EH (cell line): ENCODE data around the gene PIEZO1.
"Not testable (repeated sequence)": the region's sequence is repeated elsewhere in the genome, so short reads cannot be mapped to it uniquely, and the experiment has no call there.

Experiments
- DNase-seq: peaks from one replicate; pipeline ENCODE4 v3.0.0-alpha.2; 2015; ENCODE audit warnings: low read depth

PIEZO1 gene

GRCh38 chr16:88805340-88805715 lies 20.3 kb upstream of the PIEZO1 start:
- no peak for DNase-seq

DNA sequence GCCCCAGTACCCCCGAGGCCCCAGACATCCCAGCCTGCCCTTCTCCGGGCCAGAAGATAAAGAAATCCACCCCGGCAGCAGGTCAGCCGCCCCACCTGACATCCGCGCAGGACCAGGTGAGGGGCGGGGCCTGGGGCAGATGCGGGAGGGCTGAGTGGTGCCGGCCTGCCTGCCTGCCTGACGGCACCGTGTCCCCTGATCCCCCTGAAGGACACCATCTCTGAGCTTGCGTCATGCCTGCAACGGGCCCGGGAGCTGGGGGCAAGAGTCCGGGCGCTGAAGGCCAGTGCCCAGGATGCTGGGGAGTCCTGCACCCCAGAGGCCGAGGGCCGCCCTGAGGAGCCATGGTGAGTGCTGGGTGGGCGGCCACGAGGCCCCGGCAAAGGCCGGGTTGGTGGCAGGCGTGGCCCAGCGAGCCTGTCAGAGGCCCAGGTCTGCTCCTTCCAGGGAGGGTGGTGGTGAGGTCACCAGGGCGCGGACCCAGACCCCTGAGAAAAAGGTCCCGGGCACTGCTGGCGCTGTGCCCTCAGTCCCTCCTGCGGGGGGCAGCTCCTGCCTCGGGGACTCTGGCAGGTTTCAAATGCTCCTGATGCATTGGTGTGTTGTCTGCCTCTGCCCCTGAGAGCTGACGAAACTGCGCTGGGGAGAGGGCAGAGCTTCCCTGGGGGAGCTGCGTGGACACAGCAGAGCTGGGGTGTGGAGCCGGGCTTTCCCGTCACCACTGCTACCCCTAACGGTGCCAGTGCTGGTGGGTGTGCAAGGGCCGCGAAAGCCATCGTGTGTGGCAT lies 19.7 kb upstream of the PIEZO1 start:
- no peak for DNase-seq

DNA sequence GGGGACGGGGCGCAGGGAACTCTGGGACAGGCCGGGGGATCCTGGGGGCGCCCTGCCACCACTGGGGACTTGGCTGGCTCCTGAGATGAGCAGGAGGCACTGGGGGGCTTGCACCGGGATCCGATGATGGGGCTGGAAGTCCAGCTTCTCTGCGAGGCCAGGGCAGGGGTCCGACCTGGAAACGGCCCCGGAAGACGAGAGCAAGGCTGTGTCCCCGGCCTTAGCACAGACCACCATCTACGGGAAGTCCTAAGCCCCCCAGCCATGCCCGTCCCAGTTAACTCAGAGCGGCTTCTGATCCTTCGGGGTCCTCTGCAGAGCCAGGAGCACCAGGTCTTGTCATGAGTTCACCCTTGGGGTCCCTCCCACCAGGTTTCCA lies 19.1 kb upstream of the PIEZO1 start:
- DNase-seq, result no peak

GRCh38 chr16:88803264-88803987 lies 18.4 kb upstream of the PIEZO1 start, which contains the start of gene CDT1:
Gene CDT1 (plus strand): TSS chr16:88803789. CDS start chr16:88803832, 43 bp downstream.
- DNase-seq, result peak; percentile 78

DNA sequence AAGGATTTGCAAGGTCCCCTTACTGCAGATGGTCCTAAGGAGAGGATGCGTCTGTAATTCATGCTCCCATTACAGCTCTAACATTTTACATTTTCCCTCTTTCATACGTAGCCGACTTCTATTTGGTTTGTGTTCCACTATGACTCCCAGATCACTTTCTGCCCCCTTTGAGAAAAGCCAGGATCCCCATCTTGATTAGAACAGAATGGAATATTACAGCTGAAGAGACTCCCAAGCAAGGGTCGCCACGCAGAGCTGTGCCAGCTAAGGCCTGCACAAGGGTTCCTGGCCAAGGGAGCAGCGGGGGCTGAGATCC lies 15.2 kb upstream of the PIEZO1 start:
- DNase-seq, result no peak

GRCh38 chr16:88799569-88800276 lies 14.7 kb upstream of the PIEZO1 start:
- no peak for DNase-seq

- DNase-seq, result no peak
Measured at GRCh38 chr16:88798772-88799455, 13.9 kb upstream of the PIEZO1 start.

- DNase-seq, result no peak
Measured at GRCh38 chr16:88798073-88798472, 13.1 kb upstream of the PIEZO1 start.

- no peak for DNase-seq
Measured at GRCh38 chr16:88796278-88796677, 11.3 kb upstream of the PIEZO1 start.

- no peak for DNase-seq
Measured at GRCh38 chr16:88793251-88793954, 8.4 kb upstream of the PIEZO1 start.

GRCh38 chr16:88792668-88793250 lies 7.7 kb upstream of the PIEZO1 start:
- DNase-seq, result no peak

DNA sequence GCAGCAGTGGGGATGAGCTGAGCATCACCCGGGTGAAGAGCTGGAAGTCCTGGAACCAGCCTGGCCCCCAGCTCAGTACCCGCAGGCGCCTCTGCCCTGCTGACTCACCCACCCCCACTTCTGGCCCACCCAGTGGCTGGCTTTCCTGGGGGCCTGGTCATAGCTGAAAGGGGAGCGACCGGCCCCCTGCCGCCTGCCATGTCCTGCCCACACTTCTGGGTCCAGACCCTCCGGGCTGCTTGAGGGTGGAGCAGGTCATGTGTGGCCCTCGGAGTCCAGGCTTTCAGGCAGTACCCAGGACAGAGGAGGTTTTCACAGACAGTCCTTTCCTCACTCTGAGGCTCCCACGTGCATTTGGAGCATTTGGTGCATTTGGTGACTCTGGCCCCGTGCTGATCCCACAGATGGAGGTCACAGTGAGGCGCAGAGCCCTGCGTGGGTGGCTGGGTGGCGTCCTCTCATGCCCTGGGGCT lies 7.1 kb upstream of the PIEZO1 start:
- DNase-seq, result peak; percentile 59

DNA sequence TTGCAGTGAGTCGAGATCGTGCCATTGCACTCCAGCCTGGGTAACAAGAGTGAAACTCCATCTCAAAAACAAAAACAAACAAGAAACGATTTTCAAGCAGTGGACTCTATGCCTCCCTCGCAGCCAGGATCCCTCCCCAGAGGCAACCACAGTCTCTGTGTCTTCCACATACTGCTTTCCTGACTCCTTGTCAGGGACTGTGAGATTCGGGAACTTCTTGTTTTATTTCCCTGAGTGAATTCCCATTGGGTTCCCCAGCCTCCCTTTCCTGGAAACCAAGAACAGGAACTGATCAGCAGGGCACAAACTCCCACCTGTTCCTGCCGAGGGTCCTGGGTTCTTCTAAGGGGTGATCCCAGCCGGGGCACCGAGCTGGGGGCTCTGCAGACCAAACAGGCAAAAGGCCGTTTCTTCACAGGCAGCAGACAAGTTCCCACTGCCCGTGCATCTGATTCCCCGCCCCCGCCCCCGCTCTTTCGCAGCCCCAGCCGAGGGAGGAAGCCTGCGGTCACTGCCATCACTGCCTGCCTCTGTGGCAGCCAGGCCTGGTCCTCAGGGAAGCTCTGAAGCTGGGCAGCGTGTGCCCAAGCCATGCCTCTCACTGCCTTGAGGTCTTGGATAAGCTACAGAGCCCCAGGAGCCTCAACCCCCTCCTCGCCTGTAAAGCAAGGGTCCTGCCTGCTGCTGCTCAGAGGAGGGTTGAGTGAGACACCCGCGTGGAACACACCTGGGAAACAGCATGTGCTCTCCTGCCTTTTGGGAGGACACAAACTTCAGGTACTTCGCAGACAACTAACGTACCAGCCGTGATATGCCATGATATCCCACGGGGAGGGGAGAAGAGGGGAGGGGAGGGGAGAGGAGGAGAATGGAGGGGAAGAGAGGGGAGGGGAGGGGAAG lies 5.5 kb upstream of the PIEZO1 start:
- DNase-seq, result peak; percentile 51

GRCh38 chr16:88789594-88789993 lies 4.6 kb upstream of the PIEZO1 start:
- DNase-seq, result no peak

- DNase-seq, result not testable (repeated sequence)
Measured at GRCh38 chr16:88788749-88789148, 3.7 kb upstream of the PIEZO1 start.

DNA sequence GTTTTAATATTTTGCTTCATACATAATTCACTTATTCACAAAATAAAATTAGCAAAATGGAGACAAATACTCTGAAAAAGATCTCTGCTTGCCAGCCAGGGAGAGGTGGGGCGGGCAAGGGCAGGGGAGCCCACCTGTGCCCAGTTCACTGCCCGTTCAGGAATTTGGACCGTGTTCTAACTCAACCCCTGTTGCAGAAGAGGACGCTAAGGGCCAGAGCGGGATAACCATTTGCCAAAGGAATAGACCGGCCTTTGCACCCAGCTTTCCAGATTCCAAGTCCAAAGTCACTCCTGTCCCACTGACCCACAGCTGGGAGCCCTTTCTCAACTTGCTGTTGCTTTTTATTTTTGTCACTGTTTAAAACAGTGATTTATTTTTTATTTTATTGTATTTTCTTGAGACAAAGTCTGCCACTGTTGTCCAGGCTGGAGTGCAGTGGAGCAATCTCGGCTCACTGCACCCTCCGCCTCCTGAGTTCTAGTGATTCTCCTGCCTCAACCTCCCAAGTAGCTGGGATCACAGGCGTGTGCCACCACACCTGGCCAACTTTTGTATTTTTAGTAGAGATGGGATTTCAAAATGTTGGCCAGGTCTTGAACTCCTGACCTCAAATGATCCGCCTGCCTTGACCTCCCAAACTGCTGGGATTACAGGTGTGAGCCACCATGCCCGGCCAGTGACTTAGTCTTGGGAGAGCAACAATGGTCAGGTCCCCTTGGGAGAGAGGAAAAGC lies 2.7 kb upstream of the PIEZO1 start:
- DNase-seq, result no peak

DNA sequence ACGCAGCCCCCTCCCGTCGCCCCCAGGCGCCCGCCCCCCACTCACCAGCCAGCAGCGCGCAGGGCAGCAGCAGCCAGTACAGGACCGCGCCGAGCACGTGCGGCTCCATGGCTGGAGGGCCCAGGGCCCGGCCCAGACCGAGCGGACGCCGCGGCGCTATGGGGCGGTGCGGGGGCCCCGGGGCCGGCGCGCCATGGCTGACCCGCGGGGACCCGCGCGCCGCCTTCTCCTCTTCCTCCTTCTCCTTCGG lies 239 bp downstream of the PIEZO1 start:
- no peak for DNase-seq

DNA sequence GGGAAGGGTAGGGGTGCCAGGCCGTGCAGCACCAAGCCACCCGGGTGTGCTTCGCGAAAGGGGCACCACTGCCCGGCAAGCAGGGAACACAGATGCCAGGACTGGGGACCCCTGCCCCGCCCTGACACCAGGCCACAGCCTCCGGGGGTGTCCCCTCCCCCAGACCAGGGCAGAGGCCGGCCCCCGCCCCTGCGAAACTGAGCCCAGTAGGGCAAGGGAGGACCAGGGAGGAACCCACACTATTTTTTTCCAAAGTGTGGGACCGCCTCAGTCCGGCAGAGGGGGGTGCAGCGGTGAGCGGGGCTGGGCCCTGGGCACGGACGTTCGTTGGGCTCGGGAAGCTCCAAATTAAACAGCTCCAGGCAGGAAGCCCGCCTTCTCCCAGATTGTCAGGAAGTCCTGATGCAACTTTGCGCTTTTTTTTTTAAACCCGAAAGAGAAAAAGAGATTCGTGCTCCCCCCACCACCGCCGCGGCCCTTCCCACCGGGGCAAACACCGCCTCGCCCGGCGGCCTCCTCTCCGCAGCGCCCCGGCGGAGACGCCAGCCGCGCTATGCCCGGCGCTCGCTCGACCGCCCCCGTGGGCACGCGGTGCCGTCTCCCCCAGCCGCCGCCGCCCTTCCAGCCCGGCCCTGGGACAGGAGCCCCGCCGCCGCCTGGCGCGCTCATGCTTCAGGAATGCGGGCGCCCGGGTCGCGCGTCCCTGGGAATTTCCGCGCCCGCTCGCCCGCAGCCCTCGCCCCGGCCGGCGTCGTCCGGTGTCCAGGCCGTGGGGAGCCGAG lies 755 bp downstream of the PIEZO1 start:
- DNase-seq, result peak; percentile 88
